ENCODE results near the gene MAP2K5.

DNA sequence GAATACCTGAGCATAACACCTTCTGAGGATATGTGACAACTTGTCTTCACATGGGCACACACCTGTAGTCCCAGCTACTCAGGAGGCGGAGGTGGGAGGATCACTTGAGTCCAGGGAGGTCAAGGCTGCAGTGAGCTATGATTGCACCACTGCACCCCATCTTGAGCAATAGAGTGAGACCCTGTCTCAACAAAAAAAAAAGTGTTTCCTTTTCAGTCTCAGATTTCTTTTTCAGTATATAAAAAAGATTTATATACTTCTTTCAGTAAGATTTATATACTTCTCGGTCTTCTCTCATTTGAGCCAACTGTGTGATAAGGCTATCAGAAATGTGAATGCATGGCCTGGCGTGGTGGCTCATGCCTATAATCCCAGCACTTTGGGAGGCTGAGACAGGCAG lies 197.9 kb downstream of the MAP2K5 start:
- TF ChIP-seq EZH2 (IDR thresholded peaks at IDR 0.05; ENCODE audit: borderline replicate concordance, low read length) = no peak
- TF ChIP-seq, protein P1, sequence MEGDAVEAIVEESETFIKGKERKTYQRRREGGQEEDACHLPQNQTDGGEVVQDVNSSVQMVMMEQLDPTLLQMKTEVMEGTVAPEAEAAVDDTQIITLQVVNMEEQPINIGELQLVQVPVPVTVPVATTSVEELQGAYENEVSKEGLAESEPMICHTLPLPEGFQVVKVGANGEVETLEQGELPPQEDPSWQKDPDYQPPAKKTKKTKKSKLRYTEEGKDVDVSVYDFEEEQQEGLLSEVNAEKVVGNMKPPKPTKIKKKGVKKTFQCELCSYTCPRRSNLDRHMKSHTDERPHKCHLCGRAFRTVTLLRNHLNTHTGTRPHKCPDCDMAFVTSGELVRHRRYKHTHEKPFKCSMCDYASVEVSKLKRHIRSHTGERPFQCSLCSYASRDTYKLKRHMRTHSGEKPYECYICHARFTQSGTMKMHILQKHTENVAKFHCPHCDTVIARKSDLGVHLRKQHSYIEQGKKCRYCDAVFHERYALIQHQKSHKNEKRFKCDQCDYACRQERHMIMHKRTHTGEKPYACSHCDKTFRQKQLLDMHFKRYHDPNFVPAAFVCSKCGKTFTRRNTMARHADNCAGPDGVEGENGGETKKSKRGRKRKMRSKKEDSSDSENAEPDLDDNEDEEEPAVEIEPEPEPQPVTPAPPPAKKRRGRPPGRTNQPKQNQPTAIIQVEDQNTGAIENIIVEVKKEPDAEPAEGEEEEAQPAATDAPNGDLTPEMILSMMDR (IDR thresholded peaks at IDR 0.05; ENCODE audit: low read length) = no peak

Data from OCI-LY1 (cell line).